Measurements from ENCODE around the gene DHRS1.

- TF ChIP-seq EZH2phosphoT487 (IDR thresholded peaks at IDR 0.05; ENCODE audit: borderline replicate concordance) = no peak
- TF ChIP-seq, protein P1, sequence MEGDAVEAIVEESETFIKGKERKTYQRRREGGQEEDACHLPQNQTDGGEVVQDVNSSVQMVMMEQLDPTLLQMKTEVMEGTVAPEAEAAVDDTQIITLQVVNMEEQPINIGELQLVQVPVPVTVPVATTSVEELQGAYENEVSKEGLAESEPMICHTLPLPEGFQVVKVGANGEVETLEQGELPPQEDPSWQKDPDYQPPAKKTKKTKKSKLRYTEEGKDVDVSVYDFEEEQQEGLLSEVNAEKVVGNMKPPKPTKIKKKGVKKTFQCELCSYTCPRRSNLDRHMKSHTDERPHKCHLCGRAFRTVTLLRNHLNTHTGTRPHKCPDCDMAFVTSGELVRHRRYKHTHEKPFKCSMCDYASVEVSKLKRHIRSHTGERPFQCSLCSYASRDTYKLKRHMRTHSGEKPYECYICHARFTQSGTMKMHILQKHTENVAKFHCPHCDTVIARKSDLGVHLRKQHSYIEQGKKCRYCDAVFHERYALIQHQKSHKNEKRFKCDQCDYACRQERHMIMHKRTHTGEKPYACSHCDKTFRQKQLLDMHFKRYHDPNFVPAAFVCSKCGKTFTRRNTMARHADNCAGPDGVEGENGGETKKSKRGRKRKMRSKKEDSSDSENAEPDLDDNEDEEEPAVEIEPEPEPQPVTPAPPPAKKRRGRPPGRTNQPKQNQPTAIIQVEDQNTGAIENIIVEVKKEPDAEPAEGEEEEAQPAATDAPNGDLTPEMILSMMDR (conservative IDR thresholded peaks at IDR 0.05; ENCODE audit: low read length) = peak; percentile 32; the same call in 1 of the 2 replicates
Measured at GRCh38 chr14:24241829-24242443, 57.6 kb downstream of the DHRS1 start.

Measured in Loucy (cell line).